Natural killer cell (primary cell): Measurements from ENCODE around the gene PSEN2. TPM values are rescaled to one million over a fixed set of nuclear protein-coding genes. Genes with fewer than 3 reads are reported as not detected.

Experiments used
- ATAC-seq, 3 donors: fragments of 150-1000 bp in 2 of 3; fragments of 200-7000 bp in 1 of 3; cut with Tn5 transposase; 1 replicate in 1 of 3; 2 replicates in 2 of 3; pipeline ENCODE4 v1.10.0; 2021; ENCODE audit warnings: mild to moderate bottlenecking in 2 of 3, moderate library complexity in 2 of 3
- DNase-seq, 2 donors: peaks; one replicate each; pipeline versions ENCODE4 v3.0.0 to v3.0.0-alpha.2; 2013 to 2021; ENCODE audit warnings: mixed read lengths in 1 of 2
- H3K27ac ChIP-seq: one replicate; pipeline ENCODE4 v1.5.1; 2013; ENCODE audit warnings: mild to moderate bottlenecking, low read length
- H3K27me3 ChIP-seq: one replicate; pipeline ENCODE4 v1.6.1; 2013; ENCODE audit warnings: low read length; ENCODE audit not compliant: control insufficient read depth, insufficient read depth
- H3K36me3 ChIP-seq: one replicate; pipeline ENCODE4 v1.6.1; 2013; ENCODE audit warnings: low read length; ENCODE audit not compliant: control insufficient read depth, insufficient read depth
- H3K4me1 ChIP-seq: one replicate; pipeline ENCODE4 v1.6.1; 2013; ENCODE audit warnings: low read length; ENCODE audit not compliant: control insufficient read depth, insufficient read depth
- H3K4me3 ChIP-seq: one replicate; pipeline ENCODE4 v1.5.1; 2013; ENCODE audit warnings: low read length
- H3K9me3 ChIP-seq: one replicate; pipeline ENCODE4 v1.6.1; 2013; ENCODE audit warnings: low read length; ENCODE audit not compliant: control insufficient read depth, insufficient read depth
- H3K27ac Mint-ChIP-seq, 2 donors: one replicate each; pipeline ENCODE4 v1.8.0; 2022; ENCODE audit warnings: mild to moderate bottlenecking in 2 of 2, mixed read lengths in 2 of 2, moderate library complexity in 1 of 2
- H3K27me3 Mint-ChIP-seq, 2 donors: one replicate each; pipeline ENCODE4 v1.8.0; 2022; ENCODE audit warnings: low read depth in 2 of 2, mixed read lengths in 2 of 2
- H3K36me3 Mint-ChIP-seq: one replicate; pipeline ENCODE4 v1.8.0; 2022; ENCODE audit warnings: mixed read lengths
- H3K4me1 Mint-ChIP-seq, 2 donors: one replicate each; pipeline ENCODE4 v1.8.0; 2022; ENCODE audit warnings: mixed read lengths in 2 of 2
- H3K4me3 Mint-ChIP-seq: one replicate; pipeline ENCODE4 v1.8.0; 2022; ENCODE audit warnings: mild to moderate bottlenecking, moderate library complexity, mixed read lengths
- H3K9me3 Mint-ChIP-seq, 2 donors: one replicate each; pipeline ENCODE4 v1.8.0; 2022; ENCODE audit warnings: mixed read lengths in 2 of 2
- CTCF ChIP-seq: fragments of 200-600 bp; IDR thresholded peaks from one replicate; pipeline ENCODE4 v1.8.0; 2022; ENCODE audit warnings: antibody characterized with exemption
- WGBS: methylation state at CpG from one replicate; pipeline ENCODE4 v1.1.7; 2013; ENCODE audit warnings: missing lambda C conversion rate; ENCODE audit not compliant: insufficient coverage; 5-methylcytosine and 5-hydroxymethylcytosine counted together
- intact Hi-C: fragments of 100-400 bp; cut with micrococcal nuclease; formaldehyde crosslinking; loops from one replicate; pipeline ENCODE4 v1.14.2; 2022
- total RNA-seq, 4 donors: library from RNA; stranded (reverse); fragments of 120-200 nt in 1 of 4; gene quantifications; one replicate each; pipeline versions ENCODE4 v1.2.3 to v1.2.4, GENCODE V29; 2013 to 2022

Gene PSEN2
- total RNA-seq, 3 donors from 2014 or later (not counting 1 experiment from before 2014, with no cell fraction given), result 12.6 to 22.8 (median 14.9) TPM

DNA sequence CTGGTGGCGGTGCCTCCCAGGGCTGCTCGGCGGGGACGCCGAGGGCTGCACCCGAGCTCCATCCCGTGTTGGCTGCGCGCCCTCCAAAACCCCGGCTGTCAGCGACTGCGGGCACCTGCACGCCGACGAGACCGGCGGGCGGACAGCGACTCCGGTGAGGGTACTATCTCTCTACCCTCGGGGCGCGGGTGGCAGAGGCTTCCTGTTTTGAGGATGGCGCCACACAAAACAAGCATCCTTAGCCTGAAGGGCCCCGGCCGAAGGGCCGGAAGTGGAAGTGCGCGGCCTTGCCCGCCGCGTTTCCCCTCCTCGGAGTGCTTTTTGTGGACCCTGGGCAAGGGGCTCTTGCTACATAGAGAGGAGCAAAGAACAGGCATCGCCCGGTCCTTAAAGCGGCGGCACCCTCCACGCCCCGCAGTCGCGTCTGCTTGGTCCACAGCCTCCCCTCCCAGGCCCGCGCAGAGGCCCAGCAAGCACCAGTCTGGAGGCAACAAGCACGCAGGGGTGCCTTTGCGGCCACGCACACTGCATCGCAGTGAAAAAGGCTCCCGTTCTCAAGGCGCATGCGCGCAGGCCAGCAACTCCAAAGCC lies 69.1 kb downstream of the PSEN2 start:
- TF ChIP-seq CTCF, result no peak
- DNase-seq (peak in 1 of 2 donors; percentile 83), ATAC-seq (peak; percentile 14 to 46 (median 22))
- Mint-ChIP-seq H3K4me3 (peak overlapping the region; percentile 94), H3K27me3 (no peaks in the 10 kb centered on the region), H3K27ac (peak overlapping the region; percentile 96), H3K36me3 (peaks cover 12% of the 10 kb centered on the region), H3K4me1 (peaks cover 46 to 55% of the 10 kb centered on the region in 2 donors), H3K9me3 (peaks cover 3 to 6% of the 10 kb centered on the region in 2 donors)
- WGBS, result under 1% methylated on average over 51 of the region's 51 CpGs
- Histone ChIP-seq H3K9me3 (peaks cover 4% of the 10 kb centered on the region), H3K27ac (peak overlapping the region; percentile 99), H3K36me3 (no peaks in the 10 kb centered on the region), H3K4me3 (peak overlapping the region; percentile 85), H3K4me1 (peaks cover 26% of the 10 kb centered on the region), H3K27me3 (no peaks in the 10 kb centered on the region)
- intact Hi-C loops, result loop anchor here (1.0 to 5.0 kb wide), 3 partner anchors 57 to 532 kb away; partner anchors contain the start of genes PARP1 and PSEN2

DNA sequence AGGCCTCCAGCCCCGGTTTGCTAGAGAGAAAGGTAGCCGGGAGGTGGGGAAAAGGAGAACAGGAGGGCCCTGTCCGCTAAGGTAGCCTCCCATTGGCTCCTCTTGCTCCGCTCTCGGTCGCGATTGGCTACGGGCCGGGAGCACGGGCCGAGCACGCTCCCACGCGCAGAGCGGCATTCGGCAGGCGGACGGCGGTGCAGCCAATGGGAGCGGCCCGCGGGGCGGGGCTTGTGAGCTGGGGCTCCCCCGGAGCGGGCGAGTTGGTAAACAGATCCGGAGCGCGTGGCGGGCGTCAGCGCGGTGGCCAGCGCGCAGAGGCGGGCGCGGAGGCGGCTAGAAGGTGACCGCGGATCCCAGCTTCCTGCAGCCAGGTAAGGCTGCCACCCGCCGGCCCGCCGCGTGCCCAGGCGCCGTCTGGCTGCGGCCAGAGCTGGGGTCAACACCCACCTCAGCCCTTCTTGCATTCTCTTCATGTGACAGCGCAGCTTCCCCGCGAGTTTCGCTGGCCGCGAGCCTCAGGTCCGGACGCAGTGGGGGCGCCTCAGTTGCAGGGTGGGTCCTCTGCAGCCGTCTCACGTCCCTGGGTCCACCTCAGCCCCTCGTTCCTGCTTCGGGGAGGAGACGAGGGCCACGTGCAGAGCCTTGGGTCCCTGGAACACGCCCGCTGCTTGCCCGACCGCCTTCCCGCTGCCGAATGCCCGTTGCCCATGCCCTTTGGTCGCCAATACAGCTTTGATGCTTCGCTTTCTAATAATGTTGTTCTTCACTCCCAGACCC lies 69.8 kb downstream of the PSEN2 start, which contains the start of gene COQ8A:
Gene COQ8A, plus strand, starts transcription at position 266 of the 777 bp plus-strand sequence. CDS start 21,092 bp downstream, outside the sequence.
- H3K27ac Mint-ChIP-seq, result peak within 1 kb of the TSS; percentile 96

DNA sequence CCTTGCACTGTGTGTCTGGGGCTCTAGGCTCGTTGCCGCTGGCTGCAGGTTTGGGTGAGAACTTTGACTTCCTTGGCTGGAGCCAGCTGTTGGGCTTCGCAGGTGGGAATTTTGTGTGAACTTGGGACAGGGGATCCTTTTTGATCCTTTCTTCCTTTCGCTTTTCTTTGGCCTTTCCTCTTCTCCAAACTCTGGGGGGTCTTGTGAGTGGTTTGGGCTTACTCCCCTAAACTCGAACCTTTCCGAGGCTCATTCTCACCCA lies 70.3 kb downstream of the PSEN2 start:
- no peaks in the 10 kb centered on the region for H3K27me3 ChIP-seq
- ATAC-seq, result no peak
- Mint-ChIP-seq H3K27me3 (no peaks in the 10 kb centered on the region), H3K27ac (peak overlapping the region; percentile 96), H3K4me3 (peak overlapping the region; percentile 94), H3K9me3 (no peaks in the 10 kb centered on the region), H3K36me3 (no peaks in the 10 kb centered on the region), H3K4me1 (peaks cover 48 to 62% of the 10 kb centered on the region in 2 donors)
- H3K27ac ChIP-seq, result peak overlapping the region; percentile 67
- no peaks in the 10 kb centered on the region for H3K36me3 ChIP-seq
- intact Hi-C loops, result loop anchor here (2.0 kb wide), 1 partner anchor 58 kb away; no protein-coding TSS in a partner anchor
- TF ChIP-seq CTCF, result no peak
- peaks cover 26% of the 10 kb centered on the region for H3K4me1 ChIP-seq
- H3K9me3 ChIP-seq, result no peaks in the 10 kb centered on the region
- peak overlapping the region; percentile 84 for H3K4me3 ChIP-seq
- DNase-seq, result no peak
- 45% methylated on average over 5 of the region's 6 CpGs for WGBS

More for the DNA sequence above, 69.8 kb downstream of the PSEN2 start, which contains the start of gene COQ8A:
- Histone ChIP-seq H3K4me3 (peak within 1 kb of the TSS; percentile 85), H3K27ac (peak within 1 kb of the TSS; percentile 99), H3K27me3 (no peaks in the 10 kb centered on the region), H3K4me1 (peaks cover 26% of the 10 kb centered on the region), H3K36me3 (no peaks in the 10 kb centered on the region), H3K9me3 (peaks cover 4% of the 10 kb centered on the region)
- peaks cover 3 to 4% of the 10 kb centered on the region in 2 donors for H3K9me3 Mint-ChIP-seq
- peaks cover 48 to 62% of the 10 kb centered on the region in 2 donors for H3K4me1 Mint-ChIP-seq
- ATAC-seq (peak; percentile 89 to 96 (median 91)), DNase-seq (peak; percentile 99 to 100)
- H3K27me3 Mint-ChIP-seq, result no peaks in the 10 kb centered on the region
- H3K4me3 Mint-ChIP-seq, result peak within 1 kb of the TSS; percentile 94
- no peak for TF ChIP-seq CTCF
- H3K36me3 Mint-ChIP-seq, result peaks cover 5% of the 10 kb centered on the region
- WGBS, result under 1% methylated on average over 73 of the region's 73 CpGs
- intact Hi-C loops, result loop anchor here (2.0 kb wide), 1 partner anchor 57 kb away; no protein-coding TSS in a partner anchor
